GM21515 (cell line): Measurements from ENCODE around the gene METAP2.
A peak's percentile ranks its signal among the peaks of the same experiment; 100 is the strongest.
"Not testable (repeated sequence)": the region's sequence is repeated elsewhere in the genome, so short reads cannot be mapped to it uniquely, and the experiment has no call there.

Experiments used
- ATAC-seq: cut with Tn5 transposase; IDR thresholded peaks from one replicate; pipeline ENCODE4 v1.9.1; 2021; ENCODE audit not compliant: unreplicated experiment

METAP2 gene

DNA sequence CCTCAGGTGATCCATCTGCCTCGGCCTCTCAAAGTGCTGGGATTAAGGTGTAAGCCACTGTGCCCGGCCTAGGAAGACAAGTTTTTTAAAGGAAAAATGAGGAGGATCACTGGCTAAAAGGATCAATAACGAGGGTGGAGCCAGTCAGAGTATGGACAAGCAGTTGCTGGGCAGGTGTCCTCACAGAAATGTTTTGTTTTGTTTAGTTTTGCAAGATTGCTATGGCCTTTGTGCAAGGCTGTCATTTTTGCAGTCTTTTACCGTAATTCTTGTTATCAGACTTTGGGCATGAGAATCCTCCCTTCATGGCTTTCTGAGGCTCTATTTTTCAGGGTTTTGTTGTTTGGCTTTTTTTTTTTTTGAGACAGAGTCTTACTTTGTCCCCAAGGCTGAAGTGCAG is 11.9 kb upstream of the METAP2 start:
- ATAC-seq, result no peak

DNA sequence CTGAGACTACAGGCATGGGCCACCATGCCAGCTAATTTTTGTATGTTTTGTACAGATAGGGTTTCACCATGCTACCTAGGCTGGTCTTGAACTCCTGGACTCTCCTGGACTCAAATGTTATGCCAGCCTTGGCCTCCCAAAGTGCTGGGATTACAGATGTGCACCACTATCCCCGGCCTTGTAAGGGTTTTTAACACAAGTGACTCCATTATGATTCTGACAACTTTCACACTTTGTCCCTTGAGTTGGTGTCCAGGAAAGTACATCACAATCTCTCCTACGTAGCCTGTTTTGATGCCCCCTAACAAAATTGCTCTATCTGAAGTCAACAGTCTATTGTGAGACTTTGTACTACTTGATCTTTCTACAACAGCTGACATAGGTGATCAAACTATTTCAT is 11.4 kb upstream of the METAP2 start:
- ATAC-seq, result no peak

DNA sequence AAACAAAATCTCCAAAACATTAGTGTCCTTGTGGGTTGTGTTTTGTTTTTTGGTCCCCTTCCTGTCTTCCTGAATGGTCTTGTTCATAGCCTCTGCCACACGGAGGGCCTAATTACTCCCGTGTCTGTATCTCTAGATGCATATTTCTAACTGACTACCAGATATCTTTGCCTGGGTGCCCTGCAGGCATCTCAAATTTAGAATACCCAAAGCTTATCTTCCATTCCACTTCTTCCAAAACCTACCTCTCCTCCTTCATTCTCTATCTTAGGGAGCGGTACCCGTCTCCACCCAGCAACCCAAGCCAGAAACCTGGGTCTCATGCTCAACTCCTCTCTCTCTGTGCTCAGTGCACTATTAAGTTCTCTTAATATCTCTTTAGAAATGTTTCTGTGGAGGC is 10.9 kb upstream of the METAP2 start:
- ATAC-seq, result no peak

DNA sequence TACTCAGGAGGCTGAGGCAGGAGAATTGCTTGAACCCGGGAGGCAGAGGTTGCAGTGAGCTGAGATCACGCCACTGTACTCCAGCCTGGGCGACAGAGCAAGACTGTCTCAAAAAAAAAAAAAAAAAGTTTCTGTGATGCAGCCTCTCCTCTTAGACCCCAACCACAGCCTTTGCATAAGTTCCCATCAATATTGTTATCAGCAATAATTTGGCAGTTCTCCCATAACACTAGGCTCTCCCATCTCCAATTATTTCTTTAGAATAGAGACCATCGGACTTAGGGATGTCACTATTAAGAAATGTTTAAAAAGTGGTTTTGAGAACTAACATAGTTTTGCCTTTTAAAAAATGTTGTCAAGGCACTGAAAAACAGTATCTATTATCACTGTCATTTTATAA is 10.2 kb upstream of the METAP2 start:
- not testable (repeated sequence) for ATAC-seq

DNA sequence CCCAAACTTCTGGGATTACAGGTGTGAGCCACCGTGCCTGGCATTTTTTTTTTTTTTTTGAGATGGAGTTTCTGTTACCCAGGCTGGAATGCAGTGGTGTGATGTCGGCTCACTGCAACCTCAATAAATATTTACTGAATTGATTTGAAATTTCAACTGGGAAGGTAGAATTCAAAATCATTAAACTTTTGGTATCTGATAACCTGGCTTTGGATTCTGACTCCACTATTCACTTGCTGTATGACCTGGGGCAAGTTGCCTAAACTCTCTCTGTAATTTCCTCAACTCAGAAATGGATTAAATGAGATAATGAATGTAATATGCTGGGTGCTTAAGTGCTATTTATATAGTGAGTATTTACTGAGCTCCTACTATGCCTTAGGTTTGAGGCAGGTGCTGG is 8.7 kb upstream of the METAP2 start:
- no peak for ATAC-seq

DNA sequence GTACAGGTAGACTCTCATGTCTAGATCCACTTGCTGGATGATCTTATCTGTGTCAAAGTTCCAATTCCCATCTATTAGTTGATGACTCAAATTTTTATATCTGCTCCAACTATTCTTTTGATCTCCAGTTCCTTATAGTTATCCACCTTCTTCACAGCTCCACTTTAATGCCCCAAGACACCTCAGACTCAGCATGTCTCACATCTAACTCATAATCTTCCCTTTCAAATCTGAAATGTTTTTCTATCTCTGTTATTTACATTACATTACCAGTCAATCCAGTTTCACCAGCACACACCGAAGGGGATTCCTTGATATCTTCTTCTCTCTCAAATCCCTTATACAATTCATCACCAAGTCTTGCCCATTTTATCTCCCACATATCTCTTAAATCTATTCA is 3.7 kb upstream of the METAP2 start:
- ATAC-seq, result no peak

DNA sequence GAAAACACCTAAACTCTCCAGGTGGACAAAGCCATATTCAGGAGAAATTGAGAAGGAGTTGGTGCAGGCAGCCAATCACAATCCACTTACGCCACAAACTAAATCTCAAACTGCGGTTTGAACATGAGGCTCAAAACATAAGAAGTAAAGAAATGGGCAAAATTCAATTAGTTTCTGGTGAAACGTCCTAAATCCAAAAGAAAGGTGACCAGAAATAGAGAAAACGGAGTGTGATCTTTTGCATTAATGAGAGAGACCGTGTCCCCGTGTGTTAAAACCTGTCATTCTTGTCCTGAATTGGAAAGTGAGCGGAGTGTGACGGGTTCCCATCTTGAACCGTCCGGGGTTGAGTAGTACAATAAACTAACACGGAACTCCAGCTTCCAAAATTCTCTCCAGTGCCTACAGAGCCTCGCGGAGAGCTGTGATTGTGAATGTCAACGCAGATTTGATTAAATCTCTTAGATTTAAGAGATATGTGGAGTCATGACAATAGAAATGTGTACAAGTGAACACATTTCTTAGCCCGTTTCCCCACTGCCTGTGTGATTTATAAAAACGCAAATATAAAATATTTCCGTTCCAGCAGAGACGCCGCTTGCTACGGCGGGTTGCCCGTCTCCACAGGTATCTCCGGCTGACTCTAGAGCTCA is 595 bp upstream of the METAP2 start:
- peak; percentile 39 for ATAC-seq

DNA sequence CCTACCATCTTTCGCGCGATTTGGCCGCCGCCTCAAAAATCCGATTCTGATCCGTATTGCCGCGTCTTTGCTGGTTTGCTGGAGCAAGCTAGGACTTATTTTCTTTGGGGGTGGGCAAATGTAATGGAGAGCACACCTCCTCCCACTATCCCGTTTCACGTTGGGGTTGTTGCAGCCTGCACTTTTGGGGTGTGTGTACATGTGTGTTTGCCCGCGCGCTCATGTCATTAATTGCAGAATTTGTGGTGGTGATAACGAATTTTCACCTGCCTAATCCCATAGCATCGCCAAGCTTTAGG is 657 bp downstream of the METAP2 start:
- peak; percentile 0 for ATAC-seq

DNA sequence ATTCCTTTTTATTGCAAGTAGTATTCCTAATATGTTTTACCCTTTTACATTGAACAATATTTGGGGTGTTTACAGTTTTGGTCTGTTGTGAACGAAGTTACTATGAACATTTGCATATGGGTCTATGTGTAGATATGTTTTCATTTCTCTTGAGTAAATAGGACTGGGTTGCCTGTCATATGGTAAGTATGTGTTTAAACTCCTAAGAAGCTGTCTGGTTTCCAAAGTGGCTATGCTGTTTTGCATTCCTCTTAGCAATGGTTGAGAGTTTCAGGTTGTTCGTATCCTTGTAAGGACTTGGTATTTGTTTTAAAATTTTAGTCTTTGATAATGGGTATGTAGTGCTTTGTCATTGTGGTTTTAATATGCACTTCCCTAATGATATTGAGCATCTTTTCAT is 6.3 kb downstream of the METAP2 start:
- no peak for ATAC-seq

DNA sequence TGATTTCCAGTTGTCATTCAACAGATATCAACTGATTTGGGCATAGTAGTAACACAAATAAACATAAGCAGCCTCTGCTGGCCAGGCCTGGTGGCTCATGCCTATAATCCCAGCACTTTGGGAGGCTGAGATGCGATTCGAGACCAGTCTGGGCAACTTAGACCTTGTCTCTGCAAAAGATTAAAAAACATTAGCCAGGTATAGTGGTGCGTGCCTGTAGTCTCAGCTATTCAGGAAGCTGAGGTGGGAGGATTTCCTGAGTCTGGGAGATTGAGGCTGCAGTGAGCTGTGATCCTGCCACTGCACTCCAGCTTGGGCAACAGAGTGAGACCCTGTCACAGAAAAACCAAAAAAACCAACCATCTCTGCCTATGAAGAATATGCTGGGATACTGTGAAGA is 7.1 kb downstream of the METAP2 start:
- no peak for ATAC-seq

DNA sequence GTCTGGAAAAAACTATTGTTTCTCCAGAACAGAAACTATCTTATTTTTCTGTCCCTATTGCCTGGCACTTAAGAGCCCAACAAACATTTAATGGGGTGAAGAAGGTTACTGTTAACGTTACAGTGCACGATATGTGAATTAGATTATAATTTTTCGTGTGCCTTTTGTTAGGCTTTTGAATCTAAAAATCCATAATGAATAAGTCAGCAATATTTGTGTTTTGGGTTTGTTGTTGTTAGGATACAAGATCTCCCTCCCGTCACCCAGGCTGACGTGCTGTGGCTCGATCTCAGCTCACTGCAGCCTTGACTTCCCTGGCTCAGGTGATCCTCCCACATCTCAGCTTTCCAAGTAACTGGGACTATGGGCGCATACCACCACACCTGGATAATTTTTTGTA is 7.9 kb downstream of the METAP2 start:
- no peak for ATAC-seq

DNA sequence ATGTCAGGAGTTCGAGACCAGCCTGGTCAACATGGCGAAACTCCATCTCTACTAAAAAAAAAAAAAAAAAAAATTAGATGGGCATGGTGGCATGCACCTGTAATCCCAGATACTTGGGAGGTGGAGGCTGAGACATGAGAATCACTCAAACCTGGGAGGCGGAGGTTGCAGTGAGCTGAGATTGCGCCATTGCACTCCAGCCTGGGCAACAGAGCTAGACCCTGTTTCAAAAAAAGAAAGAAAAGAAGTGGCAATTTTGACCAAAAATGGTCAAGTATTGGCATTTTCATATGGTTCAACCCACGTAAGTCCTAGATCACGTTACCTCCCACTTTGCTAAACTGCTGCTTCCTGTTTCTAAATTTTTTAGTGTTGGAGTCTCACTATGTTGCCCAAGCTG is 8.6 kb downstream of the METAP2 start:
- ATAC-seq, result not testable (repeated sequence)

DNA sequence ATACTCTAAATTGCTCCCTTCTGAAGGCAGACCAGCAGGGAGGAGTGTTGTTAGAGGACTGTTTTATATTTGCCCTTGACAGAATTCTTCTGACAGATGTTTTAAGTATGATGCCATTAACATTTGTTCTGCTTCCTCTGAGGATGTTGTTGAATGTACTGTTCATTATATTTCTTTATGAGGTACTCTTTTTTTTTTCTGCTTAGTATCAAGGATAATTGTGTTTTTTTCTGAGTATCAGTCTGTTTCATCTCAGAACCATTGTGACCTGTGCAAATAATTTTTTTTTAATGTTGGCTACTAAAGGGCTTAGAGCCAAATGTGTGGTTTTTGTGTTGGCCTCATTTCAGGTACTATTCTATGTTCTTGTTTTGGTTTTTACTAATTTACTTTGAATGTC is 10.6 kb downstream of the METAP2 start:
- ATAC-seq, result no peak

DNA sequence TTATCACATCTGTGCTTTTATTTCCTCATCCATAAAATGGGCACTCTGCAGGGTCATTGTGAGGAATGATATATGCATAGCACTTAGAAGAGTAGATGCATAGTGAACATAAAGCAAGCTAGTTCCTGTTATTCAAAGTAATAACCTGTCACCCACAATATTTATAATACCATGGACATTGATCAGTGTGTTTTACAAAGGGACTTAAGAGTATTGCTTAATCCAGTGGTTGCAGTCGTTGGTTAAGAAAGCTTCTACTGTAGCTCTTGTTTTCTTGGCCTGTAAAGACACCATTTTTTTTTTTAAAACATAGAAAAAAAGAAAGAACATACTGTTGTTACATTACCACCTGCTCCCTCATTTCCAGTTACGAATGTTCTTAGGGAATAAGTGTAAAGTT is 13.1 kb downstream of the METAP2 start:
- no peak for ATAC-seq

DNA sequence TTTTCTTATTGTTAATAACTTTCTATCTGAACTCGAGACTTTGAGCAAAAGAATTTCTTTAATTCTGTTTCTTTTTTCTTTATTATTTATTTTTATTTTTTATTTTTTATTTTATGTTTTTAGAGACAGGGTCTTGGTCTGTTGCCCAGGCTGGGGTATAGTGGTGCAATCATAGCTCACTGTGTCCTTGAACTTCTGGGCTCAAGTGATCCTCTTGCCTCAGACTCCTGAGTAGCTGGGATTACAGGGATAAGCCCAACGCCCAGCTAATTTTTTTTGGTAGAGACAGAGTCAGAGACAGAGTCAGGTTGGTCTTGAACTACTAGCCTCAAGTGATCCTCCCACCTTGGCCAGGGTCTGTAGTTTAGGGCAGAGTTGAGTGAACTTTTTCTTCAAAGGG is 18.5 kb downstream of the METAP2 start:
- no peak for ATAC-seq

DNA sequence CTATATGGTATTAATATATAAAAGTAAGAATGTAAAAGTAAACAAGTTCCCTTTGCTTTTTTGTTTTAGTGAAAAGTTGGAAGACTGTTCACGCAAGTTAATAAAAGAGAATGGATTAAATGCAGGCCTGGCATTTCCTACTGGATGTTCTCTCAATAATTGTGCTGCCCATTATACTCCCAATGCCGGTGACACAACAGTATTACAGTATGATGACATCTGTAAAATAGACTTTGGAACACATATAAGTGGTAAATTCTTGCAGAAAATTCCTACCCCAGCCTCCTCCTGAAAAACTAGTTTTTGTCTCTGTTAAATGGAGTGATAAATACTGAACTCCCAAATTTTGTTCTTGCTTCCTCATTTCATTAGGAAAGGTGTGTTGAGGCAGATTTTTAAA is 20.9 kb downstream of the METAP2 start:
- no peak for ATAC-seq

DNA sequence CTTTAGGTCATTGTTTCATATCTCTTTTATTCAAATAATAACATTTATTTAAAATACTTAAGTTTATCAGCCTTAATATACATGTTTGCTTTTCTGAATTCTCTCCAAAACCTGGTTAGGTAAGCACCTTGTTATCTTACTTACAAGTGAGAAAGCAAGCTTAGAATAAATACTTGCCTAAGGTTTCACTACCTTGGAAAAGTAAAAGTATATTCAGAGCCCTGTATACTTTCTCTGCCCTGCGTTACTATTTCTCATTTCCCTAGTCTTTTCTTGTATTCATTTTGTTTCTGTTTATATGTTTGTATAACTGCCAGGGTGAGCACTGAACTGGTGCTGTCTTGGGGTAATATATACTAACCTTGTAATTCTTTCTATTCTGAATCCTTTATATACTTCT is 21.5 kb downstream of the METAP2 start:
- ATAC-seq, result no peak

DNA sequence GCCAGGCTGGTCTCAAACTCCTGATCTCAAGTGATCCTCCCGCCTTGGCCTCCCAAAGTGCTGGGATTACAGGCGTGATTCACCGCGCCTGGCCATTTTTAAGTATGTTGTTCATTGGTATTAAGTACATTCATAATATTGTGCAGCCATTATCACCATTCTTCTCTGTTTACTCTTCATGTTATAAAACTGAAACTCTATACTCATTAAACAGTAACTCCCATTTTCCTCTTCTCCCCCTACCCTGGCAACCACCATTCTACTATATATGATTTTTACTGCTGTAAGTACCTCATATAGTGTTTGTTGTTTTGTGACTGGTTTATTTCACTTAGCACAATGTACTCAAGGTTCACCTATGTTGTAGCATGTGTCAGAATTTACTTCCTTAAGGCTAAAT is 23.1 kb downstream of the METAP2 start:
- no peak for ATAC-seq

DNA sequence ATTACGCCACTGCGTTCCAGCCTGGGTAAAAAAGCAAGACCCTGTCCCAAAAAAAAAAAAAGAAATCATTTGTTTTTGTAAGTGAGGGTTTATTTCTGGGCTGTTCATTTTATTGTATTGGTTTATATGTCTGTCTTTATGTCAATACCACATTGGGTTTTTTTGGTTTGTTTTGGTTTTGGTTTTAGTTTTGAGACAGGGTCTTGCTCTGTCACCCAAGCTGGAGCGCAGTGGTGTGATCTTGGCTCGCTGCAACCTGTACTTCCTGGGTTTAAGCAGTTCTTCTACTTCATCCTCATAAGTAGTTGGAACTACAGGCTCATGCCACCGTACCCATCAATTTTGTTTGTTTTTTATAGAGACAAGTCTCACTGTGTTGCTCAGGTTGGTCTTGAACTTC is 25.0 kb downstream of the METAP2 start:
- no peak for ATAC-seq

DNA sequence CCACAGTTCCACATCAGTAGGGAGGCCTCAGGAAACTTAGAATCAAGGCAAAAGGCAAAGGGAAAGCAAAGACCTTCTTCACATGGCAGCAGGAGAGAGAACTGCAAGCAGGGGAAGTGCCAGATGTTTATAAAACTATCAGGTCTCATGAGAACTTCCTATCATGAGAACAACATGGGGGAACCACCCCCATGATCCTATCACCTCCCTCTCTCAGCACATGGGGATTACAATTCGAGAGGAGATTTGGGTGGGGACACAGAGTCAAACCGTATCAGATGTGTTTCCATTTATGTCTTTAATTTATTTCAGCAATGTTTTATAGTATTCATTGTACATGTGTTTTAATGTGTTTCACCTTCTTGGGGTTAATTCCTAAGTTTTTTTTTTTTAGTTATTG is 25.8 kb downstream of the METAP2 start:
- ATAC-seq, result no peak

DNA sequence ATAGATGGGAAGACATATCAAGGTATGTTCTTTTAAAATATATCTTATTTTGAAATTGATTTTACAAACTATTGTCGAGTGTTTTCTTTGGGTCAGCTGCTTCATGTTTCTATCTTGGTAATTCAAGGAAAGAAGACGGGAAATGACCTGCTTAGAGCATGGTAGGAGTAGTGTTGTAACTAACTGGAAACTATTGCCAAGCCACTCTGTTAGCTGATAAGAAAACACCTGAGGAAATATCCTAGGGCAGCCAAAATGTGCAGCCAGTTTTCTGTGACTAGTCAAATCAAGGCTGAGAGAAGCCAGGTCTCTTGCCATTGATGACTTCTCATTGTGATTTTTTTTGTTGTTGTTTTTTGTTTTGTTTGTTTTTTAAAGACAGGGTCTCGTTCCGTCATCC is 30.2 kb downstream of the METAP2 start:
- no peak for ATAC-seq

DNA sequence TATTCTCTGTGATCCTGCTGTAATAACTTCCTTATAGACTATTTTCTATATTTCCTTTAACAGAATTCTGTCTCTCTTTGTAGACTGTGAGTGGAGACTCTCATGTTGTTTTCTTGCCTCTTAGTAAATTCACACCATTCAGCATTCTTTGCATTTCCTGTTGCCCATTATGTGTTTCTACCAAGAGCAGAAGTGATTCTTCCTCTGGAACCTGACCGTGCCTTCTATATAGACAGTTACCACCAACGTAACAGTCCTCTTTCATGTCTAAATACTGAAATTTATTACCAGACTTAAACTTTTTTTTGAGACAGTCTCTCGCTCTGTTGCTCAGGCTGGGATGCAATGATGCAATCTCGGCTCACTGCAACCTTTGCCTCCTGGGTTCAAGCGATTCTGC is 31.1 kb downstream of the METAP2 start:
- ATAC-seq, result no peak

DNA sequence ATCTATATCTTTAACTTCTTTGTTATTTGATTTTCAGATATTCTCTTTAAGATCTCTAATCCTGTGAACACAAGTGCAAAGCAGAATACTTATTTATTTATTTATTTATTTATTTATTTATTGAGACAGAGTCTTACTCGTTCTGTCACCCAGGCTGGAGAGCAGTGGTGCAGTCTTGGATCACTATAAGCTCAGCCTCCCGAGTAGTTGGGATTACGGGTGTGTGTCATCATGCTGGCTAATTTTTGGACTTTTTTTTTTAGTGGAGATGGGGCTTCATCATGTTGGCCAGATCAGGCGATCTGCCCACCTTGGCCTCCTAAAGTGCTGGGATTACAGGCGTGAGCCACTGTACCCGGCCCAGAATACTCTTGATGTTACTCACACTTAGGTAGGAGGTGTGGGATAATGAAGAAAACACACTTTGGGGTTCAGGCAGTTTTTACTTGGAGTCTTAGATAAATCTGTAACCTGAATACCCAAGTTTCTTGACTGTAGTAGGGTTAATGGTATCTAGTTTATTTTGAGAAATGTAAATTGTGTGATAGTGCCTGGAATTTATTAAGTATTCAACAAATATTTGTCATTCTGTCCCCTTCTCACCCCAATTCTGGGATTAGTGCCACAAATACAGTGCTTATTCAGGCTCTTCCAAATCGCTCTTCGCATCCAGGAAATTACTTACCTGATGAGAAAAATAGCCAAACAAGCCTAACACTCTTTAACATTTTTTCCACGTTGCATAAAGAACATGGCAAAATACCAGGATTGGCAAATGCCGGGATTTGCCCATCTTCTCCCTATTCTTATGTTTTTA is 33.0 kb downstream of the METAP2 start:
- ATAC-seq, result no peak
